ENCODE measurements around the gene CASP5. TPM values are rescaled to one million over a fixed set of nuclear protein-coding genes. Genes with fewer than 3 reads are reported as not detected.
A peak's percentile ranks its signal among the peaks of the same experiment; 100 is the strongest.
"Not testable (repeated sequence)": the region's sequence is repeated elsewhere in the genome, so short reads cannot be mapped to it uniquely, and the experiment has no call there.

CASP5 gene
- total RNA-seq, 3 donors from 2014 or later, result not detected

DNA sequence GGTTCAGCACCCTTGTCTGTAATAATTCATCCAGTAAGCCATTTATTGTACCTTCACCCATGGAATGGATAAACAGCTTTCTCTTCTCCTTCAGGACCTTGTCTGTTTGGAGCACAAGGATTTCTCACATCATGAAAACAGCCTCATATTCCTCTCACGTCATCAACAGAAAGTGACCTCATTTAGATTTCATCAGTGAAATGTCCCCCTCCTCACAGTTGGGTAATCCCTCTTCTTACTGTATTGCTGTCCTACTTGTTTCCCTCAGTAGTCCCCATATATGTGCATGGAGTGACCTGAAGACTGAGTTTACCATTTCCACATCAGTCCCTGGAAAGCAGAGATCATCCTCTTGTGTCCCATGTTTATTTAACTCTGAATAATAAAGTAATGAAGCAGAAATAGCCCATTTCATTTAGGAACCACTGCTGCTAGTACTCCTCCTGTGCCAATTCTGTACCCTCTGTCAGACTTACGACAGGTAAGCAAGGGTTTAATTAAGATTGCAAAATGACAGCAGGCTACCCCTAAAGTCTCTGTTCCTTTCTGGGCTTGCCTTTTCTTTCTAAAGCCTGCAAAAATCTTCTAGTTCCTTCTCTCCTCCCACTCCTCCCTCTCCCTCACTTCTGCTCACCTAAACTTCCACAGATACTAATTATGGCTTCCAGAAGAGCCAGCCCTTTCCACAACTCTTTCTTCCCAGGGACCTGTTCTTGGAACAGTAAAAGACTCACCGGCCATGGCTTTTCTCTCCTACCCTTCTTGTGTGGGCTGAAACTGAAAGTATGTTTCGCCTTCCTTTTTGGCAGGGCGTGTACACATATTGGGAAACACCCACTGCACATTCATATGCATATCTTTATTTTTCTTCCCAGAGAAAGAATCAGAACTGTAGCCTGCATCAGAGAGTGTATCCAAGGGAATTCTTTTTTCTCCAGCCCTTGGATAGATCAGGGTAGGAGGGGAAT lies 21.9 kb upstream of the CASP5 start, which contains the start of gene CARD16:
TSS of gene CARD16 (minus strand) at position 779 of the 968 bp plus-strand sequence. CDS start at position 741, 38 bp downstream.
- not testable (repeated sequence) for H3K9me3 Mint-ChIP-seq
- peaks cover 58% of the 10 kb centered on the region for H3K4me1 Mint-ChIP-seq (ENCODE audit: low read depth)
- ATAC-seq, result peak; percentile 85 to 91

GRCh38 chr11:105042178-105042577 lies 19.2 kb upstream of the CASP5 start:
- Mint-ChIP-seq H3K9me3 (peaks cover 7% of the 10 kb centered on the region), H3K4me1 (ENCODE audit: low read depth) (peaks cover 64% of the 10 kb centered on the region), H3K27me3 (ENCODE audit: low read depth) (no peaks in the 10 kb centered on the region), H3K36me3 (ENCODE audit: insufficient read depth) (peaks cover 35% of the 10 kb centered on the region), H3K4me3 (peak overlapping the region; percentile 5)
- no peak for DNase-seq
- ATAC-seq, result no peak

More for the DNA sequence above, 21.9 kb upstream of the CASP5 start, which contains the start of gene CARD16:
- peak within 1 kb of the TSS; percentile 85 for H3K4me3 Mint-ChIP-seq
- peaks cover 18% of the 10 kb centered on the region for H3K36me3 Mint-ChIP-seq (ENCODE audit: insufficient read depth)
- H3K27me3 Mint-ChIP-seq (ENCODE audit: low read depth), result not testable (repeated sequence)
- peak; percentile 17 for DNase-seq

DNA sequence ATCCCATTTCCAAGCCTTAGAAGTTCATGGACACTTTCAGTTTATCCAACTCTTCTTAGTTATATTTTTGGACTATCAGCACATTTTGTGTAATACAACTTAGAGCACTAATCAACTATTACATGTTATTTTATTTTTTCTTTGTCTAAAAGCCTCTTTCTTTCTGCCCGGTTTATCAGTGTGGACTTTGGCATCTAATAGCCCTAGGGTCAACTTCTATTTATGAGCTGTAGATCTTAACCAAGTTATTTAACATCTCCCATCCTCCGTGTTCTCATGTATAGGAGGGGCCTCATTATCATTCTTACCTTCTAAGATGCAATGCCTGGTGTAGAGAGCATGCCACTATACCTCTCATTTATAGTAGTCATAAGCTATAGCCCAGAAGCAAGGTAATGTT lies 17.7 kb upstream of the CASP5 start:
- Mint-ChIP-seq H3K36me3 (ENCODE audit: insufficient read depth) (peaks cover 35% of the 10 kb centered on the region), H3K4me1 (ENCODE audit: low read depth) (peaks cover 62% of the 10 kb centered on the region), H3K4me3 (no peak overlapping the region)

GRCh38 chr11:105034813-105035620 lies 12.0 kb upstream of the CASP5 start, which contains the start of gene CASP1:
CASP1 (minus strand) TSS chr11:105035144; CDS start chr11:105035113, 31 bp downstream.
- peak; percentile 86 to 87 for ATAC-seq
- no peaks in the 10 kb centered on the region for H3K27me3 Mint-ChIP-seq (ENCODE audit: low read depth)
- peaks cover 63% of the 10 kb centered on the region for H3K4me1 Mint-ChIP-seq (ENCODE audit: low read depth)
- peaks cover 35% of the 10 kb centered on the region for H3K36me3 Mint-ChIP-seq (ENCODE audit: insufficient read depth)
- H3K9me3 Mint-ChIP-seq, result peaks cover 7% of the 10 kb centered on the region
- peak; percentile 10 for DNase-seq
- peak within 1 kb of the TSS; percentile 90 for H3K4me3 Mint-ChIP-seq

More for the DNA sequence above, 17.7 kb upstream of the CASP5 start:
- peaks cover 7% of the 10 kb centered on the region for H3K9me3 Mint-ChIP-seq
- H3K27me3 Mint-ChIP-seq (ENCODE audit: low read depth), result no peaks in the 10 kb centered on the region
- ATAC-seq (no peak), DNase-seq (no peak)

DNA sequence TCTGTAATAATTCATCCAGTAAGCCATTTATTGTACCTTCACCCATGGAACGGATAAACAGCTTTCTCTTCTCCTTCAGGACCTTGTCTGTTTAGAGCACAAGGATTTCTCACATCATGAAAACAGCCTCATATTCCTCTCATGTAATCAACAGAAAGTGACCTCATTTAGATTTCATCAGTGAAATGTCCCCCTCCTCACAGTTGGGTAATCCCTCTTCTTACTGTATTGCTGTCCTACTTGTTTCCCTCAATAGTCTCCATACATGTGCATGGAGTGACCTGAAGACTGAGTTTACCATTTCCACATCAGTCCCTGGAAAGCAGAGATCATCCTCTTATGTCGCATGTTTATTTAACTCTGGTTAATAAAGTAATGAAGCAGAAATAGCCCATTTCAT lies 11.4 kb upstream of the CASP5 start:
- Mint-ChIP-seq H3K4me1 (ENCODE audit: low read depth) (peaks cover 67% of the 10 kb centered on the region), H3K4me3 (peak overlapping the region; percentile 90), H3K36me3 (ENCODE audit: insufficient read depth) (peaks cover 35% of the 10 kb centered on the region)
- not testable (repeated sequence) for H3K27me3 Mint-ChIP-seq (ENCODE audit: low read depth); H3K9me3 Mint-ChIP-seq; DNase-seq
- peak in 1 of 2 donors; percentile 7 for ATAC-seq

DNA sequence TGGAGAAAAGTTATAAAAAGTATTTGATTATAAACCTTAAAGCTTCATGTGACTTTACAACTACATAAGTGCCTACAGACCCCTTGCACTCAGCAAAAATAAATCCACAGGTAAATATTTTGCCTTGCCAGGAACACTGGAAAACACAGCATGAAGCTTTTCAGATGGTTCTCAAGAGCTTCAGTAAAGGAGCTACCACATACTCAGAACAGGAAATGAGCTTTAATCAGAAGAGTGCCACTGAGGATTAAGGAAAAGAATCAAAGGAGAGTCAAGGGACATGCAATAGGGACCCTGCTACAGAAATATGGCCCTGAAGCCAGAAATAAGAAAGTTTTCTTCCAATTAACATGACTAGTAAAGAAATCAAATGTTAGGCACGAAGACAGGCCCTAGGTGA lies 10.8 kb upstream of the CASP5 start:
- Mint-ChIP-seq H3K36me3 (ENCODE audit: insufficient read depth) (peaks cover 37% of the 10 kb centered on the region), H3K9me3 (peaks cover 7% of the 10 kb centered on the region), H3K4me3 (peak overlapping the region; percentile 90), H3K4me1 (ENCODE audit: low read depth) (peaks cover 73% of the 10 kb centered on the region), H3K27me3 (ENCODE audit: low read depth) (no peaks in the 10 kb centered on the region)
- DNase-seq (no peak), ATAC-seq (no peak)

GRCh38 chr11:105033343-105033742 lies 10.4 kb upstream of the CASP5 start:
- Mint-ChIP-seq H3K36me3 (ENCODE audit: insufficient read depth) (peaks cover 37% of the 10 kb centered on the region), H3K4me1 (ENCODE audit: low read depth) (peaks cover 75% of the 10 kb centered on the region), H3K9me3 (peaks cover 5% of the 10 kb centered on the region), H3K27me3 (ENCODE audit: low read depth) (no peaks in the 10 kb centered on the region), H3K4me3 (peak overlapping the region; percentile 90)
- no peak for DNase-seq
- ATAC-seq, result peak; percentile 23 to 38

- ATAC-seq (no peak), DNase-seq (no peak)
- Mint-ChIP-seq H3K4me1 (ENCODE audit: low read depth) (peaks cover 76% of the 10 kb centered on the region), H3K27me3 (ENCODE audit: low read depth) (no peaks in the 10 kb centered on the region), H3K4me3 (peak overlapping the region; percentile 90), H3K36me3 (ENCODE audit: insufficient read depth) (peaks cover 35% of the 10 kb centered on the region), H3K9me3 (no peaks in the 10 kb centered on the region)
These were observed 9.5 kb upstream of the CASP5 start for GRCh38 chr11:105032495-105032894.

- Mint-ChIP-seq H3K27me3 (ENCODE audit: low read depth) (no peaks in the 10 kb centered on the region), H3K9me3 (no peaks in the 10 kb centered on the region), H3K36me3 (ENCODE audit: insufficient read depth) (peaks cover 50% of the 10 kb centered on the region), H3K4me1 (ENCODE audit: low read depth) (peaks cover 48% of the 10 kb centered on the region), H3K4me3 (peak overlapping the region; percentile 34)
- peak in 1 of 2 donors; percentile 41 for ATAC-seq
- no peak for DNase-seq
These were observed 4.7 kb upstream of the CASP5 start for GRCh38 chr11:105027678-105028077.

- ATAC-seq (no peak), DNase-seq (no peak)
- H3K4me1 Mint-ChIP-seq (ENCODE audit: low read depth), result peaks cover 30% of the 10 kb centered on the region
- H3K9me3 Mint-ChIP-seq, result no peaks in the 10 kb centered on the region
- no peaks in the 10 kb centered on the region for H3K27me3 Mint-ChIP-seq (ENCODE audit: low read depth)
- no peak overlapping the region for H3K4me3 Mint-ChIP-seq
- peaks cover 30% of the 10 kb centered on the region for H3K36me3 Mint-ChIP-seq (ENCODE audit: insufficient read depth)
These were observed 1.4 kb upstream of the CASP5 start for GRCh38 chr11:105024394-105024793.

GRCh38 chr11:105022527-105022926 lies 441 bp downstream of the CASP5 start:
- Mint-ChIP-seq H3K9me3 (no peaks in the 10 kb centered on the region), H3K4me1 (ENCODE audit: low read depth) (peaks cover 14% of the 10 kb centered on the region), H3K36me3 (ENCODE audit: insufficient read depth) (peaks cover 15% of the 10 kb centered on the region), H3K4me3 (no peak overlapping the region), H3K27me3 (ENCODE audit: low read depth) (no peaks in the 10 kb centered on the region)
- ATAC-seq (no peak), DNase-seq (no peak)

DNA sequence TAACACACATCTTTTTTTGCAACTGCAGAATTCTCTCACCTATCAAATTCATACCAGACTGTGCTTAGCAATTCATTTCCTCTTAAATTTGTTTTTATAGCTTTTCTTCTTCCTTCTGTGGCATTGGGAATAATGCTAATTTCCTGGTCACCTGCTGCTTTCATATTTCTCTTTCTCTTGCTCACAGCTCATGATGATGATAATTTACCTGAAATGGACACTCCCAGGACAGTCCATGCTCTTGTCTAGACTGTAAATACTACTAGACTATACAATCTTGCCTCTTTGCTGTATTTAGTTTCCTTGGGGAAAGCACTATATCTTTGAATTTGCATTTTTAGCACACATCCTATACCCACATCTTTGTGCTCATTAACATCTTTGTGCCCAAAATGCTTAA lies 15.5 kb downstream of the CASP5 start:
- no peaks in the 10 kb centered on the region for H3K36me3 Mint-ChIP-seq (ENCODE audit: insufficient read depth)
- no peak overlapping the region for H3K4me3 Mint-ChIP-seq
- H3K27me3 Mint-ChIP-seq (ENCODE audit: low read depth), result no peaks in the 10 kb centered on the region
- ATAC-seq, result no peak
- DNase-seq, result no peak
- no peaks in the 10 kb centered on the region for H3K9me3 Mint-ChIP-seq
- H3K4me1 Mint-ChIP-seq (ENCODE audit: low read depth), result no peaks in the 10 kb centered on the region

GRCh38 chr11:105005451-105005845 lies 17.5 kb downstream of the CASP5 start:
- Mint-ChIP-seq H3K4me1 (ENCODE audit: low read depth) (peaks cover 5% of the 10 kb centered on the region), H3K4me3 (no peak overlapping the region), H3K27me3 (ENCODE audit: low read depth) (no peaks in the 10 kb centered on the region), H3K36me3 (ENCODE audit: insufficient read depth) (no peaks in the 10 kb centered on the region), H3K9me3 (no peaks in the 10 kb centered on the region)
- DNase-seq, result no peak
- no peak for ATAC-seq

DNA sequence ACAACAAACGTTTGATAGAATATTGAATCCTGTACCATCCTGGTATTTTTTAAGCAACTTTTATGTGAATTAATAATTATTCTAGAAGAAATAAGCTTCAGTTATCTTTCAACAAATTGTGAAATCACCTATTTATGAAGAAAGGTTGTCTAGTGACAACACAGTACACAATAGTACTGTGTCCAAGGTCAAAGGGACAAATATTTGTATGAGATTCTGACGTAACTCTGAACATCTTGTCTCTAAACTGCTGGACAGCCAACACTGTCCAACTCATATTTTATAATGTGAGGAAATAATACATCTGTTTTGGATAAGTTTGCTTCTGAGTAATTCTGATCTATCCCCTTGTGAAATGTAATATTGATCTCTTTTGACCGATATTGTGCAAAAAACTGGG lies 18.9 kb downstream of the CASP5 start:
- no peaks in the 10 kb centered on the region for H3K9me3 Mint-ChIP-seq
- H3K36me3 Mint-ChIP-seq (ENCODE audit: insufficient read depth), result no peaks in the 10 kb centered on the region
- ATAC-seq (no peak), DNase-seq (no peak)
- H3K27me3 Mint-ChIP-seq (ENCODE audit: low read depth), result no peaks in the 10 kb centered on the region
- no peak overlapping the region for H3K4me3 Mint-ChIP-seq
- H3K4me1 Mint-ChIP-seq (ENCODE audit: low read depth), result peaks cover 9% of the 10 kb centered on the region
